ENCODE measurements around the gene ZNF532. TPM values are rescaled to one million over a fixed set of nuclear protein-coding genes. Genes with fewer than 3 reads are reported as not detected.

ZNF532 gene
- total and polyA plus RNA-seq, 2 of the 13 experiments (the other 11 are each of a cell fraction or from before 2014, with no cell fraction given) = not detected

DNA sequence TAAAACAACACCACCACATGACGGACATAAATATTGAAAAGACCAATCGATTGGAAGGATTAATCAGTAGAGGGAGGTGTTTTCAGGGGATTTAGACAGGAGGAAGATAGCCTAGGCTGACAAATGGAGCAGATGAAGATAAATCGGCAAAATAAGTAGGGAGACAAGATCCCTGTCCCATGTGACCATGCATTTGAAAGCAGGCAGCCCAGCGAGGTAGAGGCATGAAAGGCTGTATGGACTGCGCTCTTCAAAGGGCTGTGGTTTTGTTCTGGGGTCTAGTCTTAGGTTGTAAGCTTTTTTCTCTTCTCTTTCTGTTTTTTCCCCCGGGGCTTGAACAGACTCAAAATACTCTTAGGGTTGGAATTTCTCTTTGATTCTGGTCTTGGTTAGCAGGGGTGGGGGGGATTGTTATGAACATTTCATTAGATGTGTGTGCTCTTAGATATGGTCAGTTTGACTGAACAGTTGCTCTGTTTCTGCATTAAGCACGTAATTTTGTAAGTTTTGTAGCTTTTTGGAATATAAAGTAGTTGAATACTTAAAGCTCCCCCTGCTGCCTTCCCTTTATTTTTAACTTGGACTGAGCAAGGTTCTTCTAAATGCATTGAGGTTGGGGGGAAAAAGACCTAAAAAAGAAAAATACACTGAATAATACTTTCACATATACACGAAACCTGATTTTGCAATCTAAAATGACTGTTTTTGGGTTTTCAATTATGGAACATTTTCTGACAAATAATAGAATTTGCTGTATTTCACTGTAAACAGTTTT, 32.2 kb downstream of the ZNF532 start (continued):
- TF ChIP-seq HNF4G (IDR thresholded peaks at IDR 0.05; ENCODE audit: borderline replicate concordance, low read depth, low read length) (no peak), HNF4G (CRISPR knock-in tag; IDR thresholded peaks at IDR 0.05; ENCODE audit: borderline replicate concordance, low read depth) (no peak), ZNF484 (CRISPR knock-in tag; IDR thresholded peaks at IDR 0.05; ENCODE audit: borderline replicate concordance, low read depth) (no peak), XRCC5 (optimal IDR thresholded peaks at IDR 0.05; ENCODE audit: low read length) (no peak), ZNF543 (CRISPR knock-in tag; IDR thresholded peaks at IDR 0.05) (no peak), ZFP62 (CRISPR knock-in tag; IDR thresholded peaks at IDR 0.05) (no peak)
- TF ChIP-seq, protein P1, sequence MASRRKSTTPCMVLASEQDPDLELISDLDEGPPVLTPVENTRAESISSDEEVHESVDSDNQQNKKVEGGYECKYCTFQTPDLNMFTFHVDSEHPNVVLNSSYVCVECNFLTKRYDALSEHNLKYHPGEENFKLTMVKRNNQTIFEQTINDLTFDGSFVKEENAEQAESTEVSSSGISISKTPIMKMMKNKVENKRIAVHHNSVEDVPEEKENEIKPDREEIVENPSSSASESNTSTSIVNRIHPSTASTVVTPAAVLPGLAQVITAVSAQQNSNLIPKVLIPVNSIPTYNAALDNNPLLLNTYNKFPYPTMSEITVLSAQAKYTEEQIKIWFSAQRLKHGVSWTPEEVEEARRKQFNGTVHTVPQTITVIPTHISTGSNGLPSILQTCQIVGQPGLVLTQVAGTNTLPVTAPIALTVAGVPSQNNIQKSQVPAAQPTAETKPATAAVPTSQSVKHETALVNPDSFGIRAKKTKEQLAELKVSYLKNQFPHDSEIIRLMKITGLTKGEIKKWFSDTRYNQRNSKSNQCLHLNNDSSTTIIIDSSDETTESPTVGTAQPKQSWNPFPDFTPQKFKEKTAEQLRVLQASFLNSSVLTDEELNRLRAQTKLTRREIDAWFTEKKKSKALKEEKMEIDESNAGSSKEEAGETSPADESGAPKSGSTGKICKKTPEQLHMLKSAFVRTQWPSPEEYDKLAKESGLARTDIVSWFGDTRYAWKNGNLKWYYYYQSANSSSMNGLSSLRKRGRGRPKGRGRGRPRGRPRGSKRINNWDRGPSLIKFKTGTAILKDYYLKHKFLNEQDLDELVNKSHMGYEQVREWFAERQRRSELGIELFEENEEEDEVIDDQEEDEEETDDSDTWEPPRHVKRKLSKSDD (CRISPR knock-in tag; IDR thresholded peaks at IDR 0.05; ENCODE audit: low read depth) = no peak

DNA sequence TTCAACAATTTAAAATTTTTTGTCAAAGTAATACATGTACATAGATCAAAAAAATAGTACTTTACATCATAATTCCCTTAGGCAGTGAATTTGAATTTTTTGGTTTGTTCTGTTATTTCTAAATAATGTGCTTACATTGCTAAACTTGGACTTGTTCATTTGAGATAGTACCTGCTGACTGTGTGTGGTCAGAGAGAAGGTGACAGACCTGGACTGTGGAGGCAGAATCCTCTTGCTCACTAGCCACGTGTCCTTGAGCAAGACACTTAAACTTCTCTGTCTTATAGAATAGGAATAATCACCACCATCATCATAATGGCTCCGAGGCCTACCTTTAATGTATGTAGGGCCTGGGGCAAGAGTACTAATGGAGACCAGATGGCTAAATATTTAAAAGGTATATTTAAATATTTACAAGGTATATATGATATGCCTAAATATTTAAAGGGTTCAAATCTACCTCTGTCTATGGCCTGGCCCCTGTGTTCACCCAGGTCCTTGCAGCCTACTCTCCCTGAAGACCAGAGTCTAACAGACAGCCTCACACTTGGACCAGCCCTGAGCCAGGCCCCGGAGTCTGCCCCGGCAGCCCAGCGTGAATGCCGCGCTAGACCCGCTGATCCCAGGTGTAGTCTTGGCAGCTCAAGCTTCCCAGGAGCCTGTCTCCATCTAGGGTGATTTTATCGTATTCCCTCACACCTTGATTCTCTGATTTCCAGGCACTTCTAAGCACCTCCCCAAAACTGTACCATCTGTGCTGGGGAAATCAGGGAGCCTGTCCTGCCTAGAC, 33.5 kb downstream of the ZNF532 start:
- in situ Hi-C loops (cut with HindIII; ENCODE audit: extremely low pct_ligation_motif_present, low pct_unique_long_range_greater_than_20kb) = no loop called here
- H3K4me2 ChIP-seq (ENCODE audit: low read depth, low read length) = no peak overlapping the region
- no peak for FAIRE-seq

More for the DNA sequence above, 33.5 kb downstream of the ZNF532 start:
- DNase-seq (ENCODE audit: low spot score) (no peak), ATAC-seq (no peak)
- Histone ChIP-seq H3K4me3 (replicated peaks in 1 of 3; ENCODE audit: insufficient read depth in 1 of 3, low read depth in 2 of 3, low read length in 3 of 3) (no peak overlapping the region), H3K9me3 (ENCODE audit: low read length) (no peaks in the 10 kb centered on the region), H3K27ac (ENCODE audit: extremely low read length, insufficient read depth, low read length) (no peak overlapping the region), H3K79me2 (ENCODE audit: insufficient read depth, low read length) (no peaks in the 10 kb centered on the region), H3K27me3 (ENCODE audit: control insufficient read depth in 1 of 2, insufficient read depth in 2 of 2, low read length in 2 of 2) (peaks cover 0 to 27% of the 10 kb centered on the region in 2 experiments; a peak in 4 of 5 replicates), H4K20me1 (ENCODE audit: insufficient read depth, low read length) (no peaks in the 10 kb centered on the region), H3K9ac (ENCODE audit: insufficient read depth, low read depth, low read length) (no peak overlapping the region), H3K36me3 (replicated peaks in 1 of 2; ENCODE audit: control insufficient read depth in 1 of 2, insufficient read depth in 2 of 2, low read length in 2 of 2) (no peaks in the 10 kb centered on the region), H2AFZ (ENCODE audit: low read length) (no peak overlapping the region), H3K4me1 (ENCODE audit: insufficient read depth, low read length) (no peaks in the 10 kb centered on the region)
- BruUV-seq (replicated peaks) = no TSS peak
- TF ChIP-seq PPARG (CRISPR knock-in tag; conservative IDR thresholded peaks at IDR 0.05) (no peak), MAFF (IDR thresholded peaks at IDR 0.05; ENCODE audit: low read depth, low read length) (peak; percentile 50; the same call in 1 of the 2 replicates), MAFK (conservative IDR thresholded peaks at IDR 0.05 in 1 of 2, IDR thresholded peaks at IDR 0.05 in 1 of 2; ENCODE audit: low read length in 2 of 2) (peak; percentile 37 to 61; a peak in 3 of 4 replicates)
- ChIA-PET CTCF (ENCODE audit: low intra/inter-chr PET ratio, low total read pairs) (no interaction called here), POLR2A (no interaction called here)
- 49% methylated on average over 8 of the region's 9 CpGs for WGBS (ENCODE audit: low lambda C conversion rate)
- intact Hi-C loops (cut with micrococcal nuclease; ENCODE audit: unreplicated experiment) = no loop called here
